NB4 (cell line): Measurements from ENCODE around the gene KIF18B.

Source experiments
- DNase-seq: peaks from one replicate; pipeline ENCODE4 v3.0.0; 2010; ENCODE audit warnings: low read depth
- H3K4me3 ChIP-seq: one replicate; pipeline ENCODE4 v1.5.1; 2011; ENCODE audit warnings: mild to moderate bottlenecking, low read depth, low read length, moderate library complexity
- CTCF ChIP-seq: IDR thresholded peaks from one replicate; pipeline ENCODE4 v1.5.1; 2012; ENCODE audit warnings: low read depth, low read length
- MAX ChIP-seq: IDR thresholded peaks from 2 replicates; pipeline ENCODE4 v1.6.1; 2011; ENCODE audit warnings: low read depth, low read length
- MYC ChIP-seq: IDR thresholded peaks from 2 replicates; pipeline ENCODE4 v1.6.1; 2011; ENCODE audit warnings: low read depth, low read length
- POLR2A ChIP-seq: IDR thresholded peaks from 2 replicates; pipeline ENCODE4 v1.6.1; 2011; ENCODE audit warnings: mild to moderate bottlenecking; ENCODE audit not compliant: insufficient read length; ENCODE audit errors: extremely low read depth

KIF18B gene

GRCh38 chr17:44875761-44876160, 71.8 kb downstream of the KIF18B start:
- TF ChIP-seq MYC, result no peak
- TF ChIP-seq POLR2A, result no peak
- no peak for TF ChIP-seq CTCF
- TF ChIP-seq MAX, result no peak
- no peak overlapping the region for H3K4me3 ChIP-seq
- no peak for DNase-seq
